Fibroblast of lung (primary cell): Measurements from ENCODE around the gene NAA16.

ENCODE experiments used
- EZH2 ChIP-seq: IDR thresholded peaks from 2 replicates; pipeline ENCODE4 v1.5.1; 2012; ENCODE audit warnings: low read length, control low read depth, mild to moderate bottlenecking; ENCODE audit errors: missing control alignments
- TF ChIP-seq, protein P1 (sequence below), 2 donors: IDR thresholded peaks in 1 of 2; conservative IDR thresholded peaks in 1 of 2; 1 replicate in 1 of 2; 2 replicates in 1 of 2; pipeline ENCODE4 v1.5.1; 2011 to 2012; ENCODE audit warnings: low read length in 2 of 2, control low read depth in 1 of 2, inconsistent platforms in 1 of 2, low read depth in 1 of 2, mild to moderate bottlenecking in 1 of 2

DNA sequence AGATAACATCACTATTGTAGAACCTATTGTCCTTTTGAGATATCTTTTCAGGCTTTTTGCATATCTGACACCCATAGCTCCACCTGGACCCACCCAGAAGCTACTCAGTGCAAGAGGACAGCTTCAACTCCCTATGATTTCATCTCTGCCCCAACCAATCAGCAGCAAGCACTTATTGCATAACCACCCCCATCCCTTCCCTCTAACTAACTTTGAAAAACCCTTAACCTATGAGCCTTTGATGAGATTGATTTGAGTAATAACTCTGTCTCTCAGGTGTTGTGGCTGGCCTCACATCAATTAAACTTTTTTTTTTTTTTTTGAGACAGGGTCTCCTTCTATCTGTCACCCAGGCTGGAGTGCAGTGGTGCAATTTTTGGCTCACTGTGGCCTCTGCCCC lies 34.2 kb upstream of the NAA16 start:
- no peak for TF ChIP-seq EZH2
- TF ChIP-seq, protein P1, sequence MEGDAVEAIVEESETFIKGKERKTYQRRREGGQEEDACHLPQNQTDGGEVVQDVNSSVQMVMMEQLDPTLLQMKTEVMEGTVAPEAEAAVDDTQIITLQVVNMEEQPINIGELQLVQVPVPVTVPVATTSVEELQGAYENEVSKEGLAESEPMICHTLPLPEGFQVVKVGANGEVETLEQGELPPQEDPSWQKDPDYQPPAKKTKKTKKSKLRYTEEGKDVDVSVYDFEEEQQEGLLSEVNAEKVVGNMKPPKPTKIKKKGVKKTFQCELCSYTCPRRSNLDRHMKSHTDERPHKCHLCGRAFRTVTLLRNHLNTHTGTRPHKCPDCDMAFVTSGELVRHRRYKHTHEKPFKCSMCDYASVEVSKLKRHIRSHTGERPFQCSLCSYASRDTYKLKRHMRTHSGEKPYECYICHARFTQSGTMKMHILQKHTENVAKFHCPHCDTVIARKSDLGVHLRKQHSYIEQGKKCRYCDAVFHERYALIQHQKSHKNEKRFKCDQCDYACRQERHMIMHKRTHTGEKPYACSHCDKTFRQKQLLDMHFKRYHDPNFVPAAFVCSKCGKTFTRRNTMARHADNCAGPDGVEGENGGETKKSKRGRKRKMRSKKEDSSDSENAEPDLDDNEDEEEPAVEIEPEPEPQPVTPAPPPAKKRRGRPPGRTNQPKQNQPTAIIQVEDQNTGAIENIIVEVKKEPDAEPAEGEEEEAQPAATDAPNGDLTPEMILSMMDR (conservative IDR thresholded peaks at IDR 0.05 in 1 of 2, IDR thresholded peaks at IDR 0.05 in 1 of 2; ENCODE audit: low read depth in 1 of 2, low read length in 2 of 2): no peak
